PC-9 (cell line): Measurements from ENCODE around the gene GAS7. TPM values are rescaled to one million over a fixed set of nuclear protein-coding genes. Genes with fewer than 3 reads are reported as not detected.

Experiments
- BruUV-seq: library from RNA; stranded (reverse); fragments of 400-500 nt; replicated peaks from 2 replicates; lab custom pipeline; 2021; lab: Mats Ljungman, UMichigan
- CTCF ChIA-PET: fragments of 300-600 bp; sonication (Branson Sonifier 250); formaldehyde crosslinking; loops from one replicate; lab custom pipeline; 2022; ENCODE audit warnings: antibody characterized with exemption; lab: Charles Lee
- POLR2A ChIA-PET: fragments of 300-600 bp; sonication (Branson Sonifier 250); formaldehyde crosslinking; loops from one replicate; lab custom pipeline; 2022; ENCODE audit warnings: antibody characterized with exemption; ENCODE audit not compliant: unreplicated experiment; lab: Charles Lee
- DNase-seq, 2 experiments: peaks; one replicate each; pipeline versions ENCODE4 v3.0.0 to v3.0.0-alpha.2; 2015 to 2022; ENCODE audit warnings: mixed read lengths in 1 of 2
- H2AFZ ChIP-seq: fragments of 200-600 bp; sonication (generic); 2 replicates; pipeline ENCODE4 v1.8.1; 2017; ENCODE audit warnings: antibody characterized with exemption
- H3F3A ChIP-seq: fragments of 200-600 bp; sonication (generic); 2 replicates; pipeline ENCODE4 v1.8.1; 2017; ENCODE audit warnings: antibody characterized with exemption, mild to moderate bottlenecking, low read depth; ENCODE audit not compliant: insufficient read depth
- H3K27ac ChIP-seq: fragments of 200-600 bp; sonication (generic); 2 replicates; pipeline ENCODE4 v1.6.1; 2016; ENCODE audit warnings: mixed run types
- H3K27me3 ChIP-seq: fragments of 200-600 bp; sonication (generic); 2 replicates; pipeline ENCODE4 v1.6.1; 2016; ENCODE audit warnings: low read depth, mixed run types; ENCODE audit not compliant: insufficient read depth
- H3K36me3 ChIP-seq: fragments of 200-600 bp; sonication (generic); 2 replicates; pipeline ENCODE4 v1.6.1; 2016; ENCODE audit warnings: low read depth, mixed run types
- H3K4me1 ChIP-seq: fragments of 200-600 bp; sonication (generic); replicated peaks from 2 replicates; pipeline ENCODE4 v1.6.1; 2016; ENCODE audit warnings: mixed run types; ENCODE audit not compliant: insufficient read depth
- H3K4me2 ChIP-seq: fragments of 200-600 bp; sonication (generic); 2 replicates; pipeline ENCODE4 v1.6.1; 2017; ENCODE audit warnings: mixed run types
- H3K4me3 ChIP-seq: fragments of 200-600 bp; sonication (generic); 2 replicates; pipeline ENCODE4 v1.6.1; 2016; ENCODE audit warnings: mixed run types
- H3K79me2 ChIP-seq: fragments of 200-600 bp; sonication (generic); 2 replicates; pipeline ENCODE4 v1.6.1; 2017; ENCODE audit warnings: low read depth, mixed run types
- H3K9me2 ChIP-seq: fragments of 200-600 bp; sonication (generic); 2 replicates; pipeline ENCODE4 v1.8.1; 2017; ENCODE audit warnings: mild to moderate bottlenecking; ENCODE audit not compliant: insufficient read depth
- H3K9me3 ChIP-seq: fragments of 200-600 bp; sonication (generic); 2 replicates; pipeline ENCODE4 v1.8.1; 2016; ENCODE audit warnings: low read depth; ENCODE audit not compliant: insufficient read depth
- H4K20me1 ChIP-seq: fragments of 200-600 bp; sonication (generic); 2 replicates; pipeline ENCODE4 v1.8.1; 2017; ENCODE audit not compliant: insufficient read depth
- CTCF ChIP-seq: fragments of 200-600 bp; sonication (generic); conservative IDR thresholded peaks from 2 replicates; pipeline ENCODE4 v1.6.1; 2017; ENCODE audit warnings: mixed run types, antibody characterized with exemption, mild to moderate bottlenecking, moderate library complexity
- EZH2 ChIP-seq: fragments of 200-600 bp; sonication (generic); IDR thresholded peaks from 2 replicates; pipeline ENCODE4 v1.8.0; 2017; ENCODE audit warnings: antibody characterized with exemption, low read depth
- intact Hi-C: fragments of 100-400 bp; cut with micrococcal nuclease; formaldehyde crosslinking; loops from one replicate; pipeline ENCODE4 v1.10.0; 2022; ENCODE audit not compliant: unreplicated experiment
- total RNA-seq: library from RNA; stranded (reverse); gene quantifications from 2 replicates; pipeline ENCODE4 v1.2.3, GENCODE V29; 2021

Gene GAS7
- total RNA-seq, 1 experiment from 2014 or later, result not detected

GRCh38 chr17:10072086-10072485 lies 126.3 kb downstream of the GAS7 start:
- intact Hi-C loops, result no loop called here
- Histone ChIP-seq H3K27me3 (peaks cover 47% of the 10 kb centered on the region), H3K9me3 (no peaks in the 10 kb centered on the region), H4K20me1 (no peaks in the 10 kb centered on the region), H3F3A (no peaks in the 10 kb centered on the region), H3K4me2 (no peak overlapping the region), H2AFZ (no peak overlapping the region), H3K4me1 (no peaks in the 10 kb centered on the region), H3K36me3 (no peaks in the 10 kb centered on the region), H3K27ac (no peak overlapping the region), H3K9me2 (no peaks in the 10 kb centered on the region), H3K79me2 (no peaks in the 10 kb centered on the region), H3K4me3 (no peak overlapping the region)
- BruUV-seq, result no TSS peak
- DNase-seq, result no peak
- TF ChIP-seq CTCF, result no peak
- TF ChIP-seq EZH2, result no peak
- POLR2A ChIA-PET, result no interaction called here
- CTCF ChIA-PET, result no interaction called here

- ChIA-PET POLR2A (interaction anchor here (0.7 kb wide), 1 partner anchor 394 kb away, joined by 5 read pairs; no protein-coding TSS in a partner anchor), CTCF (no interaction called here)
- Histone ChIP-seq H3K4me3 (no peak overlapping the region), H3K9me3 (no peaks in the 10 kb centered on the region), H3K36me3 (no peaks in the 10 kb centered on the region), H3K4me2 (no peak overlapping the region), H3F3A (no peaks in the 10 kb centered on the region), H2AFZ (no peak overlapping the region), H3K79me2 (no peaks in the 10 kb centered on the region), H3K27ac (no peak overlapping the region), H3K9me2 (no peaks in the 10 kb centered on the region), H3K4me1 (no peaks in the 10 kb centered on the region), H4K20me1 (no peaks in the 10 kb centered on the region), H3K27me3 (peaks cover 45% of the 10 kb centered on the region)
- TF ChIP-seq EZH2 (no peak), CTCF (no peak)
- BruUV-seq, result no TSS peak
- intact Hi-C loops, result no loop called here
- DNase-seq, result no peak
Observed at GRCh38 chr17:10071141-10071540, 127.3 kb downstream of the GAS7 start.

GRCh38 chr17:10070690-10071089 lies 127.7 kb downstream of the GAS7 start:
- Histone ChIP-seq H3K9me2 (no peaks in the 10 kb centered on the region), H3K27me3 (peaks cover 45% of the 10 kb centered on the region), H4K20me1 (no peaks in the 10 kb centered on the region), H3K4me1 (no peaks in the 10 kb centered on the region), H3K9me3 (no peaks in the 10 kb centered on the region), H2AFZ (no peak overlapping the region), H3K36me3 (no peaks in the 10 kb centered on the region), H3K27ac (no peak overlapping the region), H3K4me3 (no peak overlapping the region), H3K79me2 (no peaks in the 10 kb centered on the region), H3F3A (no peaks in the 10 kb centered on the region), H3K4me2 (no peak overlapping the region)
- BruUV-seq, result no TSS peak
- CTCF ChIA-PET, result no interaction called here
- POLR2A ChIA-PET, result no interaction called here
- TF ChIP-seq CTCF, result no peak
- TF ChIP-seq EZH2, result no peak
- DNase-seq, result no peak
- intact Hi-C loops, result no loop called here
